ENCODE data around the gene APBB2. TPM values are rescaled to one million over a fixed set of nuclear protein-coding genes. Genes with fewer than 3 reads are reported as not detected.

The APBB2 gene
- total and polyA plus RNA-seq, 2 of the 4 experiments (the other 2 are of a cell fraction): 47.9 to 75.5 TPM

- peaks cover 13% of the 10 kb centered on the region for H3K9me1 ChIP-seq (ENCODE audit: insufficient read depth, low read length)
- H2BK120ac ChIP-seq (ENCODE audit: low read depth, low read length): no peak overlapping the region
- H3K36me3 ChIP-seq (ENCODE audit: control insufficient read depth, insufficient read depth, low read length): no peaks in the 10 kb centered on the region
- no peak overlapping the region for H3K9ac ChIP-seq (ENCODE audit: low read depth, low read length)
- ChIA-PET CTCF (interaction anchor here (0.8 kb wide), 1 partner anchor 13 kb away, joined by 3 read pairs; no protein-coding TSS in a partner anchor), POLR2A (ENCODE audit: unreplicated experiment) (no interaction called here)
- H3K14ac ChIP-seq (replicated peaks; ENCODE audit: low read depth, low read length): no peak overlapping the region
- H3K4me2 ChIP-seq (ENCODE audit: low read depth, low read length): no peak overlapping the region
- H2AK5ac ChIP-seq (ENCODE audit: low read depth, low read length): no peak overlapping the region
- ATAC-seq (ENCODE audit: low read depth) (no peak), DNase-seq (no peak)
- no peak overlapping the region for H4K91ac ChIP-seq (ENCODE audit: insufficient read depth, low read depth, low read length)
- H2AK9ac ChIP-seq (replicated peaks; ENCODE audit: low read depth, low read length, poor library complexity): no peak overlapping the region
- H4K5ac ChIP-seq (ENCODE audit: low read depth, low read length): no peak overlapping the region
- no peak overlapping the region for H3K4me3 ChIP-seq (ENCODE audit: insufficient read depth, low read depth, low read length)
- no peak overlapping the region for H2BK20ac ChIP-seq (ENCODE audit: low read depth, low read length)
- BruUV-seq (replicated peaks): no TSS peak
- no peak overlapping the region for H3K23ac ChIP-seq (ENCODE audit: low read depth, low read length)
- WGBS, 2 experiments (ENCODE audit: extremely low coverage in 2 of 2, insufficient read length in 1 of 2): no CpG with 5 or more reads among the region's 2 CpGs
- no peak overlapping the region for H3K27ac ChIP-seq (ENCODE audit: insufficient read depth, low read length)
- H3K27me3 ChIP-seq (ENCODE audit: control insufficient read depth, insufficient read depth, low read length): no peaks in the 10 kb centered on the region
- no peak for TF ChIP-seq CHD1 (IDR thresholded peaks at IDR 0.05; ENCODE audit: low read depth, low read length)
- no peak for TF ChIP-seq BHLHE40 (IDR thresholded peaks at IDR 0.05; ENCODE audit: low read depth, low read length)
- TF ChIP-seq RFX5 (IDR thresholded peaks at IDR 0.05; ENCODE audit: low read depth, low read length): no peak
- no peak for TF ChIP-seq MAFK (IDR thresholded peaks at IDR 0.05; ENCODE audit: low read depth, low read length)
- TF ChIP-seq MAZ (IDR thresholded peaks at IDR 0.05; ENCODE audit: borderline replicate concordance, low read depth, low read length): no peak
- no peak for TF ChIP-seq CEBPB (IDR thresholded peaks at IDR 0.05; ENCODE audit: low read depth, low read length)
- TF ChIP-seq MXI1 (IDR thresholded peaks at IDR 0.05; ENCODE audit: borderline replicate concordance, low read depth, low read length): no peak
- no peak for TF ChIP-seq RAD21 (IDR thresholded peaks at IDR 0.05; ENCODE audit: low read length)
- no peak for TF ChIP-seq CTCF (conservative IDR thresholded peaks at IDR 0.05; ENCODE audit: low read depth, low read length)
- no peak for TF ChIP-seq POLR2A (IDR thresholded peaks at IDR 0.05; ENCODE audit: low read depth, low read length)
- H2BK15ac ChIP-seq (ENCODE audit: low read depth, low read length): no peak overlapping the region
- in situ Hi-C loops (cut with MboI; ENCODE audit: low sequenced_read_pairs): no loop called here
- no peak overlapping the region for H3K4ac ChIP-seq (ENCODE audit: low read depth, low read length)
- intact Hi-C loops (cut with micrococcal nuclease): no loop called here
- H3K9me3 ChIP-seq (ENCODE audit: control insufficient read depth, insufficient read depth, low read length): no peaks in the 10 kb centered on the region
- peaks cover 11% of the 10 kb centered on the region for H3K4me1 ChIP-seq (ENCODE audit: control insufficient read depth, insufficient read depth, low read length)
- no peak overlapping the region for H2AFZ ChIP-seq (replicated peaks; ENCODE audit: low read length, poor library complexity)
- no peak overlapping the region for H2BK5ac ChIP-seq (ENCODE audit: low read depth, low read length, poor library complexity, severe bottlenecking)
- peaks cover 32 to 54% of the 10 kb centered on the region in 2 experiments for H3K79me1 ChIP-seq (ENCODE audit: low read depth in 1 of 2, low read length in 2 of 2)
- no peak overlapping the region for H3K56ac ChIP-seq (ENCODE audit: extremely low read depth, insufficient read depth, low read length)
- H4K20me1 ChIP-seq (ENCODE audit: insufficient read depth, low read length): peaks cover 14% of the 10 kb centered on the region
- dilution Hi-C loops (cut with HindIII; ENCODE audit: low sequenced_read_pairs, unreplicated experiment): no loop called here
- no peak overlapping the region for H4K8ac ChIP-seq (ENCODE audit: low read depth in 2 of 2, low read length in 2 of 2)
- no peak overlapping the region for H3K18ac ChIP-seq (ENCODE audit: low read depth, low read length)
These were observed 49.9 kb downstream of the APBB2 start for GRCh38 chr4:41164405-41164804.

All from IMR-90 (cell line).